SKM-1 (cell line): ENCODE measurements around the gene ANKRD44.
A peak's percentile ranks its signal among the peaks of the same experiment; 100 is the strongest.
"Not testable (repeated sequence)": the region's sequence is repeated elsewhere in the genome, so short reads cannot be mapped to it uniquely, and the experiment has no call there.

Experiments
- DNase-seq: peaks from one replicate; lab custom pipeline; 2025; ENCODE audit not compliant: unreplicated experiment; lab: John Stamatoyannopoulos, UW

Gene ANKRD44

GRCh38 chr2:197240421-197241041 lies 70.0 kb downstream of the ANKRD44 start:
- DNase-seq = peak; percentile 25

GRCh38 chr2:197240018-197240417 lies 70.6 kb downstream of the ANKRD44 start:
- not testable (repeated sequence) for DNase-seq

GRCh38 chr2:197239434-197239833 lies 71.1 kb downstream of the ANKRD44 start:
- peak; percentile 11 for DNase-seq

GRCh38 chr2:197238043-197238365 lies 72.6 kb downstream of the ANKRD44 start:
- no peak for DNase-seq

GRCh38 chr2:197237291-197238042 lies 73.1 kb downstream of the ANKRD44 start:
- no peak for DNase-seq

GRCh38 chr2:197236816-197237215 lies 73.8 kb downstream of the ANKRD44 start:
- DNase-seq = no peak

- no peak for DNase-seq
Measured at GRCh38 chr2:197236159-197236558, 74.4 kb downstream of the ANKRD44 start.

- DNase-seq = no peak
Measured at GRCh38 chr2:197235711-197236110, 74.9 kb downstream of the ANKRD44 start.

- DNase-seq = no peak
Measured at GRCh38 chr2:197234671-197235191, 75.8 kb downstream of the ANKRD44 start.

- DNase-seq = no peak
Measured at GRCh38 chr2:197233473-197233872, 77.1 kb downstream of the ANKRD44 start.

GRCh38 chr2:197232010-197232409 lies 78.6 kb downstream of the ANKRD44 start:
- DNase-seq = no peak

GRCh38 chr2:197229509-197230443 lies 80.8 kb downstream of the ANKRD44 start:
- DNase-seq = no peak

- DNase-seq = no peak
Measured at GRCh38 chr2:197223451-197223850, 87.1 kb downstream of the ANKRD44 start.

- no peak for DNase-seq
Measured at GRCh38 chr2:197219636-197220035, 90.9 kb downstream of the ANKRD44 start.

GRCh38 chr2:197217541-197217940 lies 93.0 kb downstream of the ANKRD44 start:
- DNase-seq = no peak

- DNase-seq = peak; percentile 57
Measured at GRCh38 chr2:197216361-197216979, 94.1 kb downstream of the ANKRD44 start.

GRCh38 chr2:197215748-197216360 lies 94.7 kb downstream of the ANKRD44 start:
- no peak for DNase-seq

GRCh38 chr2:197212344-197213262 lies 98.0 kb downstream of the ANKRD44 start:
- DNase-seq = no peak

- DNase-seq = no peak
Measured at GRCh38 chr2:197211881-197212342, 98.7 kb downstream of the ANKRD44 start.
